Activated B cell treated with CpG ODN at 0.5 μM for 24 hours (primary cell): ENCODE measurements around the gene IL1RL2. TPM values are rescaled to one million over a fixed set of nuclear protein-coding genes. Genes with fewer than 3 reads are reported as not detected.

Experiments
- ATAC-seq: fragments of 200-7000 bp; cut with Tn5 transposase; one replicate; pipeline ENCODE4 v1.10.0; 2021; ENCODE audit warnings: low read depth, mild to moderate bottlenecking, moderate library complexity
- CTCF ChIA-PET: fragments of 350-600 bp; sonication (Branson Sonifier 250); formaldehyde crosslinking; loops from one replicate; lab custom pipeline; 2021; ENCODE audit warnings: antibody characterized with exemption; lab: Charles Lee
- POLR2A ChIA-PET: fragments of 350-600 bp; sonication (Branson Sonifier 250); formaldehyde crosslinking; loops from one replicate; lab custom pipeline; 2021; ENCODE audit warnings: antibody characterized with exemption; lab: Charles Lee
- DNase-seq: peaks from one replicate; pipeline ENCODE4 v3.0.0; 2022
- H3K27ac Mint-ChIP-seq: one replicate; pipeline ENCODE4 v1.8.0; 2020; ENCODE audit warnings: mixed read lengths
- H3K27me3 Mint-ChIP-seq: one replicate; pipeline ENCODE4 v1.8.0; 2021; ENCODE audit warnings: mixed read lengths
- H3K36me3 Mint-ChIP-seq: one replicate; pipeline ENCODE4 v1.8.0; 2021; ENCODE audit warnings: low read depth, mixed read lengths
- H3K4me1 Mint-ChIP-seq: one replicate; pipeline ENCODE4 v1.8.0; 2021; ENCODE audit warnings: mixed read lengths
- H3K4me3 Mint-ChIP-seq: one replicate; pipeline ENCODE4 v1.8.0; 2020; ENCODE audit warnings: mild to moderate bottlenecking, mixed read lengths
- H3K9me3 Mint-ChIP-seq: one replicate; pipeline ENCODE4 v1.8.0; 2020; ENCODE audit warnings: mixed read lengths
- CTCF ChIP-seq: fragments of 200-600 bp; IDR thresholded peaks from one replicate; pipeline ENCODE4 v1.8.0; 2022; ENCODE audit warnings: antibody characterized with exemption, mild to moderate bottlenecking
- intact Hi-C: fragments of 100-400 bp; cut with micrococcal nuclease; formaldehyde crosslinking; loops from one replicate; pipeline ENCODE4 v1.15.1; 2024
- total RNA-seq: library from RNA; stranded (reverse); gene quantifications from 2 replicates; pipeline ENCODE4 v1.2.3, GENCODE V29; 2022

Gene IL1RL2
- not detected in 2 replicates for total RNA-seq

DNA sequence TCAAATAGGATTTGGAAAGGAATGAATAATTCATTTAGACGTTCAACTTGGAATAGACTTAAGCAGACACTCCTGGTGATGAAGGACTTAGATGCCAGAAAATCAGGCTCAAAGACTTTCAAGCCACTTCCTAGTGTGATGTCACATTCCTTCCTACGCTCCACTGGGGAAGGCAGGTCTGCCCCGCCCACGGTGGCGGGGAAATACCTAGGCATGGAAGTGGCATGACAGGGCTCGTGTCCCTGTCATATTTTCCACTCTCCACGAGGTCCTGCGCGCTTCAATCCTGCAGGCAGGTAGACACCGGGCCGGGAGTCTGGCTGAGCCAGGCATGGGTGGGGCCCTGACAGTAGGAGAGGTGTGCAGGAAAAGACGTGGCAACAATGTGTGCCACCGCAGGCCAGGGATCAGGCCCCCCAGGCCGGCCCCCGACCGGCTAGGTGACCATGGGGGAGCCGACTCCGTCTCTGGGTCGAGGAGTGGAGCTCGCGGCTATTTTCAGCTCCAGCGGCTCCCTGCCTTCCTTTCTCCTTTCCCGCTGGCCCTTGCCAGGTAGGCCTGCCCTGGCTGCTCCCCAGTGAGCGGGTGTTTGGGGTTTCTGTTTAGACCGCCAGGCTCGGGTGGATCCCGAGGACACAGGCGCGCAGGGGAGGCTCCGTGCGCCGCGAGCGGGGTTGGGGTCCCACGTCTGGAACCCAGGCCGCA lies at the start of gene IL1RL2:
IL1RL2 (plus strand) TSS at position 233 of the 705 bp plus-strand sequence. CDS start 845 bp downstream, outside the sequence.
- ChIA-PET CTCF (no interaction called here), POLR2A (no interaction called here)
- H3K4me3 Mint-ChIP-seq = peak within 1 kb of the TSS; percentile 61
- no peak for ATAC-seq
- peaks cover 28% of the 10 kb centered on the region for H3K27me3 Mint-ChIP-seq
- no peak within 1 kb of the TSS for H3K27ac Mint-ChIP-seq
- no peak for DNase-seq
- no peaks in the 10 kb centered on the region for H3K4me1 Mint-ChIP-seq
- TF ChIP-seq CTCF = no peak
- H3K9me3 Mint-ChIP-seq = no peaks in the 10 kb centered on the region
- no peaks in the 10 kb centered on the region for H3K36me3 Mint-ChIP-seq
- intact Hi-C loops = no loop called here

DNA sequence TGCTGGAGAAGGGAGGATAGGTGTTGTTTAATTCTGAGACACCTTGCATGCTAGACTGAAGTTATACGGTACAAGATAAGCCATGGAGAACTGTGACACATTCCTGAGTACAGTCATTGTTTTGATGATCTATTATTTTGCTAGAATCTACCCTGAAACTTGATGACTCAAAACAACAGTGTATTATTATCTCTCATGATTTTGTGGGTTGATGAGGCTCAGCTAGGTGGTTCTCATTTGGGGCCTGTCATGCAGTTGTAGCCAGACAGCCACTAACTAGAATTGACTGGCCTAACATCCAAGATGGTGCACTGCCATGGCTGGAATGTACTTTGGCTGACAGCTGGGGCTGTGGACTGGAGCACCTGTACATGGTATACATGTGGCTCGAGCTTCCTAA lies 49.7 kb upstream of the IL1RL2 start:
- no peaks in the 10 kb centered on the region for H3K9me3 Mint-ChIP-seq
- H3K4me1 Mint-ChIP-seq = no peaks in the 10 kb centered on the region
- no peak for TF ChIP-seq CTCF
- peaks cover 26% of the 10 kb centered on the region for H3K27me3 Mint-ChIP-seq
- DNase-seq = no peak
- ChIA-PET CTCF (no interaction called here), POLR2A (no interaction called here)
- H3K4me3 Mint-ChIP-seq = no peak overlapping the region
- H3K27ac Mint-ChIP-seq = no peak overlapping the region
- intact Hi-C loops = no loop called here
- ATAC-seq = no peak
- H3K36me3 Mint-ChIP-seq = no peaks in the 10 kb centered on the region

- Mint-ChIP-seq H3K9me3 (no peaks in the 10 kb centered on the region), H3K27me3 (peaks cover 32% of the 10 kb centered on the region), H3K4me3 (no peak overlapping the region), H3K27ac (no peak overlapping the region), H3K36me3 (no peaks in the 10 kb centered on the region), H3K4me1 (peaks cover 4% of the 10 kb centered on the region)
- TF ChIP-seq CTCF = no peak
- intact Hi-C loops = no loop called here
- DNase-seq = no peak
- CTCF ChIA-PET = no interaction called here
- no peak for ATAC-seq
- POLR2A ChIA-PET = no interaction called here
Measured at GRCh38 chr2:102138331-102138730, 48.5 kb upstream of the IL1RL2 start.

DNA sequence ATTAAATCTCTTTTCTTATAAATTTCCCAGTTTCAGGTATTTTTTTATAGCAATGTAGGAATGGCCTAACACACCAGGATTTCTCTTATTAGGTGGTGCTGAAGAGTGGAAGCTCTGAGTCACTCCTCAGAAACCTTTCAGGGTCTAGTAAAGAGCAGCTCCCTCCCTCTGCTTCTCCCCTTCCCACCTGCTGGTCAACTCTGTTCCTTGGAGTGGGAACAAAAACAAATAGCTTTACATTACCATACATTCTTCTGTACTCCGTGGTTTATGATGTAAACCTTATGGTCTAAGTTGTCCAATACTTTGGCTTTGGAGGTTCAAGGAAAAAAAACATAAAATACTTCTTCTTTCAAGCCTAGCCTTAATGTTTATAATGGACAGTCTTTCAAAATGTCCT lies 47.0 kb upstream of the IL1RL2 start:
- Mint-ChIP-seq H3K36me3 (no peaks in the 10 kb centered on the region), H3K4me3 (no peak overlapping the region), H3K4me1 (peaks cover 4% of the 10 kb centered on the region), H3K27me3 (peaks cover 43% of the 10 kb centered on the region), H3K9me3 (peaks cover 2% of the 10 kb centered on the region), H3K27ac (no peak overlapping the region)
- no peak for TF ChIP-seq CTCF
- CTCF ChIA-PET = no interaction called here
- intact Hi-C loops = no loop called here
- POLR2A ChIA-PET = no interaction called here
- ATAC-seq (no peak), DNase-seq (no peak)

GRCh38 chr2:102140377-102140776 lies 46.4 kb upstream of the IL1RL2 start:
- ChIA-PET CTCF (no interaction called here), POLR2A (no interaction called here)
- Mint-ChIP-seq H3K4me3 (no peak overlapping the region), H3K36me3 (no peaks in the 10 kb centered on the region), H3K9me3 (peaks cover 7% of the 10 kb centered on the region), H3K4me1 (peaks cover 4% of the 10 kb centered on the region), H3K27me3 (peaks cover 43% of the 10 kb centered on the region), H3K27ac (no peak overlapping the region)
- intact Hi-C loops = no loop called here
- no peak for TF ChIP-seq CTCF
- ATAC-seq (no peak), DNase-seq (no peak)
